T47D (cell line): ENCODE results near the gene TNRC18.

Experiments used
- DNase-seq, 2 experiments: peaks; one replicate each; pipeline versions ENCODE4 v3.0.0 to v3.0.0-alpha.2; 2011 to 2012; ENCODE audit warnings: low read depth in 1 of 2, low spot score in 1 of 2
- JUND ChIP-seq: IDR thresholded peaks from 2 replicates; pipeline ENCODE4 v1.6.1; 2012; ENCODE audit warnings: low read depth
- in situ Hi-C: cut with HindIII; loops from 2 replicates; pipeline ENCODE4 v1.10.0; 2016; ENCODE audit warnings: low sequenced_read_pairs, low pct_unique_long_range_greater_than_20kb

TNRC18 gene

GRCh38 chr7:5350600-5351385, 72.8 kb downstream of the TNRC18 start:
- no peak for DNase-seq
- in situ Hi-C loops = no loop called here
- no peak for TF ChIP-seq JUND

- in situ Hi-C loops = no loop called here
- DNase-seq = no peak
These were observed 73.5 kb downstream of the TNRC18 start for GRCh38 chr7:5350174-5350463.

GRCh38 chr7:5349437-5350173, 74.0 kb downstream of the TNRC18 start:
- DNase-seq = no peak
- no peak for TF ChIP-seq JUND
- in situ Hi-C loops = no loop called here

More at GRCh38 chr7:5350174-5350463, 73.5 kb downstream of the TNRC18 start:
- TF ChIP-seq JUND = no peak

GRCh38 chr7:5349005-5349380, 74.6 kb downstream of the TNRC18 start:
- in situ Hi-C loops = no loop called here
- DNase-seq = no peak
- no peak for TF ChIP-seq JUND

- TF ChIP-seq JUND = no peak
- in situ Hi-C loops = no loop called here
- no peak for DNase-seq
These were observed 75.3 kb downstream of the TNRC18 start for GRCh38 chr7:5348134-5349004.

GRCh38 chr7:5345671-5346070, 78.0 kb downstream of the TNRC18 start:
- no peak for DNase-seq
- TF ChIP-seq JUND = no peak
- in situ Hi-C loops = no loop called here

- no peak for TF ChIP-seq JUND
- no peak for DNase-seq
- in situ Hi-C loops = no loop called here
These were observed 78.5 kb downstream of the TNRC18 start for GRCh38 chr7:5345171-5345570.

- in situ Hi-C loops = no loop called here
- no peak for TF ChIP-seq JUND
- no peak for DNase-seq
These were observed 79.3 kb downstream of the TNRC18 start for GRCh38 chr7:5344342-5344741.

- in situ Hi-C loops = no loop called here
- no peak for TF ChIP-seq JUND
- DNase-seq = no peak
These were observed 79.8 kb downstream of the TNRC18 start for GRCh38 chr7:5343884-5344283.

GRCh38 chr7:5342631-5343030, 81.0 kb downstream of the TNRC18 start:
- no peak for TF ChIP-seq JUND
- in situ Hi-C loops = no loop called here
- no peak for DNase-seq

GRCh38 chr7:5339955-5340354, 83.7 kb downstream of the TNRC18 start:
- no peak for TF ChIP-seq JUND
- DNase-seq = no peak
- in situ Hi-C loops = no loop called here

GRCh38 chr7:5337047-5337446, 86.6 kb downstream of the TNRC18 start:
- no peak for DNase-seq
- in situ Hi-C loops = no loop called here
- TF ChIP-seq JUND = no peak

- in situ Hi-C loops = no loop called here
- no peak for DNase-seq
- TF ChIP-seq JUND = no peak
These were observed 89.0 kb downstream of the TNRC18 start for GRCh38 chr7:5334671-5335070.
